ENCODE results near the gene SLC2A1. TPM values are rescaled to one million over a fixed set of nuclear protein-coding genes. Genes with fewer than 3 reads are reported as not detected.

The SLC2A1 gene
- total RNA-seq, 2 experiments from 2014 or later, result 66.6 to 93.4 TPM

DNA sequence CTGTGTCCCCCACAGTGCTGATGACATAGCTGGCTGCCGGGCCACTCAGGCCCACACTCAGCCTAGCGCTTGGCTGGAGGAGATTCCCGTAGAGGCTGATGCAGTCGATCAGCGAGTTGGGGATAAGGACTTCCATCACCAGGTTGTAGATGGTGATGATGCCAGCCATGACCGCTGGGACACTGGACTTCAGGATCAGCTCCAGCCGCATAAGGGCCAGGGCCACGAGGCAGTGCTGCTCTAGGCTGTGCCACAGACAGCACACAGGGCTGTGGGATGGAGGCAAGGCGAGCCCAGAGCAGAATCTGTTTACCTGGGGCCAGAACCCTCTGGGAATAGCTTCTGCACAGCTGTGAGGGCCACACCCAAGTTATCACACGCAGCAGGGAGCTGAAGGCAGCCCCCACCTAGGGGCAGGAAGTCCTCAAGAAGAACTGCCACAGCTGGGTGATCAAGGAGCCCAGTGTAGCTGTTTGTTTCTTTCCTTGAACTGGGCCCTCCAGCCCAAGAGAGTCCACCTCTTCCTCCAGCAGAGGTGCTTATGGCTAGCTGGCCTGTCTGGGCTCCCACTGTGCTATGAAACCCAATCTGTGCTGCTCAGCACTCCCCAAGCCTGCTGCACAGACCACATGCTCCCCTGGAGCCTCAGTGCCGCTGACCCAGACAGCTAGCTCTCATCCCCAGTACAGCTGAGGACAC is 6.2 kb downstream of the SLC2A1 start:
- DNase-seq (ENCODE audit: low spot score), result peak; percentile 92
- TF ChIP-seq EZH2phosphoT487 (IDR thresholded peaks at IDR 0.05; ENCODE audit: borderline replicate concordance, low read depth, low read length), result no peak
- TF ChIP-seq, protein P1, sequence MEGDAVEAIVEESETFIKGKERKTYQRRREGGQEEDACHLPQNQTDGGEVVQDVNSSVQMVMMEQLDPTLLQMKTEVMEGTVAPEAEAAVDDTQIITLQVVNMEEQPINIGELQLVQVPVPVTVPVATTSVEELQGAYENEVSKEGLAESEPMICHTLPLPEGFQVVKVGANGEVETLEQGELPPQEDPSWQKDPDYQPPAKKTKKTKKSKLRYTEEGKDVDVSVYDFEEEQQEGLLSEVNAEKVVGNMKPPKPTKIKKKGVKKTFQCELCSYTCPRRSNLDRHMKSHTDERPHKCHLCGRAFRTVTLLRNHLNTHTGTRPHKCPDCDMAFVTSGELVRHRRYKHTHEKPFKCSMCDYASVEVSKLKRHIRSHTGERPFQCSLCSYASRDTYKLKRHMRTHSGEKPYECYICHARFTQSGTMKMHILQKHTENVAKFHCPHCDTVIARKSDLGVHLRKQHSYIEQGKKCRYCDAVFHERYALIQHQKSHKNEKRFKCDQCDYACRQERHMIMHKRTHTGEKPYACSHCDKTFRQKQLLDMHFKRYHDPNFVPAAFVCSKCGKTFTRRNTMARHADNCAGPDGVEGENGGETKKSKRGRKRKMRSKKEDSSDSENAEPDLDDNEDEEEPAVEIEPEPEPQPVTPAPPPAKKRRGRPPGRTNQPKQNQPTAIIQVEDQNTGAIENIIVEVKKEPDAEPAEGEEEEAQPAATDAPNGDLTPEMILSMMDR (conservative IDR thresholded peaks at IDR 0.05; ENCODE audit: low read length), result no peak
- BruUV-seq (replicated peaks), result no TSS peak
- Histone ChIP-seq H3K79me2 (ENCODE audit: insufficient read depth, low read depth, low read length) (peaks cover 100% of the 10 kb centered on the region), H3K36me3 (ENCODE audit: insufficient read depth, low read length) (peaks cover 82% of the 10 kb centered on the region), H2AFZ (ENCODE audit: low read length) (no peak overlapping the region), H3K9me2 (ENCODE audit: insufficient read depth, low read length) (no peaks in the 10 kb centered on the region), H3K27ac (ENCODE audit: low read depth, low read length, poor library complexity, severe bottlenecking) (peak overlapping the region; percentile 93), H4K20me1 (ENCODE audit: insufficient read depth, low read length) (peaks cover 44% of the 10 kb centered on the region), H3K9me3 (ENCODE audit: low read length) (no peaks in the 10 kb centered on the region), H3K4me1 (ENCODE audit: insufficient read depth, low read length, poor library complexity, severe bottlenecking) (peaks cover 88% of the 10 kb centered on the region), H3K4me3 (ENCODE audit: low read depth, low read length, poor library complexity, severe bottlenecking) (peak overlapping the region; percentile 64), H3K4me2 (ENCODE audit: low read length) (peak overlapping the region; percentile 92)
- ChIA-PET CTCF (ENCODE audit: unreplicated experiment) (interaction anchor here (0.7 kb wide), 1 partner anchor 14 kb away, joined by 4 read pairs; no protein-coding TSS in a partner anchor), POLR2A (interaction anchor here (0.6 to 3.8 kb wide), 11 partner anchors 8 to 747 kb away, joined by 3 to 24 read pairs (median 3); partner anchors contain the start of genes C1orf50, P3H1 and ZNF691)
- intact Hi-C loops (cut with micrococcal nuclease; ENCODE audit: unreplicated experiment), result loop anchor here (1.0 to 5.0 kb wide), 3 partner anchors 8 to 700 kb away; partner anchors contain the start of gene KDM4A

DNA sequence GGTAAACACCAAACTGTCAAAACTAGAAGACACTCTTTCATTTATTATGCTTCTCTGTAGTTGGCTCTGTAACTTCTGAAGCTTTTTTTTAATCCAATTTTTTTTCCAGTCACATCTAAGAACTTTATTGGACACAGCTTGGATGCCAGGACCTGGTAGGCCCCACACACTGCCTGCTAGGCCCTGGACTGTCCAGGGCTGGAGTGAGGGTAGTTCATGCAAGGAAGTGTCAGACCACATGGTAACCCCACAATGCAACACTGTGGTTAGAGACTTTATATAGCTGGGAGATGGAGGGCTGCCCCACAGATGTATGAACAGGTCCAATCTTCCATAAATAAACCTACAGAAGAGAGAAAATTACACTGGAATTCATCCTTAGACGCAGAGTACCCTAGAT is 7.1 kb downstream of the SLC2A1 start:
- peak overlapping the region; percentile 64 for H3K4me3 ChIP-seq (ENCODE audit: low read depth, low read length, poor library complexity, severe bottlenecking)
- peaks cover 97% of the 10 kb centered on the region for H3K4me1 ChIP-seq (ENCODE audit: insufficient read depth, low read length, poor library complexity, severe bottlenecking)
- POLR2A ChIA-PET, result interaction anchor here (0.6 to 3.8 kb wide), 9 partner anchors 9 to 635 kb away, joined by 3 to 24 read pairs (median 3); partner anchors contain the start of genes C1orf50, P3H1, PPIH and ZNF691
- H3K79me2 ChIP-seq (ENCODE audit: insufficient read depth, low read depth, low read length), result peaks cover 100% of the 10 kb centered on the region
- no peak for DNase-seq (ENCODE audit: low spot score)
- intact Hi-C loops (cut with micrococcal nuclease; ENCODE audit: unreplicated experiment), result loop anchor here (5.0 kb wide), 1 partner anchor 701 kb away; the partner anchor contains the start of gene KDM4A
- peaks cover 82% of the 10 kb centered on the region for H3K36me3 ChIP-seq (ENCODE audit: insufficient read depth, low read length)
- peaks cover 36% of the 10 kb centered on the region for H4K20me1 ChIP-seq (ENCODE audit: insufficient read depth, low read length)
- H3K27ac ChIP-seq (ENCODE audit: low read depth, low read length, poor library complexity, severe bottlenecking), result peak overlapping the region; percentile 93
- no peak overlapping the region for H2AFZ ChIP-seq (ENCODE audit: low read length)
- TF ChIP-seq, protein P1 (conservative IDR thresholded peaks at IDR 0.05; ENCODE audit: low read length), result no peak
- TF ChIP-seq EZH2phosphoT487 (IDR thresholded peaks at IDR 0.05; ENCODE audit: borderline replicate concordance, low read depth, low read length), result no peak
- H3K4me2 ChIP-seq (ENCODE audit: low read length), result peak overlapping the region; percentile 92
- H3K9me3 ChIP-seq (ENCODE audit: low read length), result no peaks in the 10 kb centered on the region
- CTCF ChIA-PET (ENCODE audit: unreplicated experiment), result interaction anchor here (1.0 kb wide), 1 partner anchor 28 kb away, joined by 3 read pairs; no protein-coding TSS in a partner anchor
- H3K9me2 ChIP-seq (ENCODE audit: insufficient read depth, low read length), result no peaks in the 10 kb centered on the region
- no TSS peak for BruUV-seq (replicated peaks)

Measured in OCI-LY7 (cell line).